Uterus (tissue), 4 donors: ENCODE data around the gene ETV7. TPM values are rescaled to one million over a fixed set of nuclear protein-coding genes. Genes with fewer than 3 reads are reported as not detected.

ENCODE experiments used
- DNase-seq, 2 donors: peaks; one replicate each; pipeline ENCODE4 v3.0.0-alpha.2; 2019 to 2020
- H3K27ac ChIP-seq, 2 donors: fragments of 200-600 bp; sonication (generic); 1 replicate in 1 of 2; 2 replicates in 1 of 2; pipeline ENCODE4 v1.5.1; 2016 to 2018
- H3K27me3 ChIP-seq, 2 donors: fragments of 200-600 bp; sonication (generic); one replicate each; pipeline ENCODE4 v1.5.1; 2018 to 2019; ENCODE audit warnings: control low read depth in 1 of 2
- H3K36me3 ChIP-seq, 2 donors: fragments of 200-600 bp; sonication (generic); one replicate each; pipeline ENCODE4 v1.5.1; 2019; ENCODE audit warnings: control low read depth in 1 of 2
- H3K4me1 ChIP-seq, 2 donors: fragments of 200-600 bp; sonication (generic); one replicate each; pipeline ENCODE4 v1.5.1; 2018 to 2019; ENCODE audit warnings: control low read depth in 1 of 2
- H3K4me3 ChIP-seq, 2 donors: fragments of 200-600 bp; sonication (generic); 1 replicate in 1 of 2; 2 replicates in 1 of 2; pipeline ENCODE4 v1.5.1; 2018 to 2019; ENCODE audit warnings: mild to moderate bottlenecking in 1 of 2
- H3K9me3 ChIP-seq, 2 donors: fragments of 200-600 bp; sonication (generic); one replicate each; pipeline ENCODE4 v1.5.1; 2019; ENCODE audit warnings: control low read depth in 1 of 2
- POLR2A ChIP-seq, 2 donors: fragments of 450-650 bp; IDR thresholded peaks; one replicate each; pipeline ENCODE4 v1.6.1; 2016; ENCODE audit warnings: antibody characterized with exemption in 2 of 2, mild to moderate bottlenecking in 1 of 2, moderate library complexity in 1 of 2
- intact Hi-C: fragments of 100-400 bp; cut with DNase I; formaldehyde crosslinking; loops from one replicate; pipeline ENCODE4 v1.15.1; 2023; ENCODE audit warnings: low total_unique reads
- total RNA-seq, 4 donors: library from RNA; depleted of rRNA in 3 of 4; stranded (reverse); fragments of >200 nt in 3 of 4; gene quantifications; one replicate each; pipeline versions ENCODE4 v1.1.0 to v1.2.4, GENCODE V29; 2014 to 2023
- TF ChIP-seq, protein P1 (sequence below), 4 experiments: fragments of 200-600 bp in 2 of 4; fragments of 450-650 bp in 2 of 4; sonication (generic) in 2 of 4; IDR thresholded peaks; one replicate each; pipeline ENCODE4 v1.5.1; 2016 to 2019; ENCODE audit warnings: antibody characterized with exemption in 4 of 4, mild to moderate bottlenecking in 2 of 4, moderate library complexity in 1 of 4
- donor health status: DM: yes; HTN: yes; CAD: no.

Gene ETV7
- total RNA-seq, 4 donors from 2014 or later: 1.3 TPM; not detected in 3

- no peaks in the 10 kb centered on the region for H3K9me3 ChIP-seq
- DNase-seq: no peak
- intact Hi-C loops: no loop called here
Observed at GRCh38 chr6:36384095-36384494, 3.4 kb downstream of the ETV7 start.

DNA sequence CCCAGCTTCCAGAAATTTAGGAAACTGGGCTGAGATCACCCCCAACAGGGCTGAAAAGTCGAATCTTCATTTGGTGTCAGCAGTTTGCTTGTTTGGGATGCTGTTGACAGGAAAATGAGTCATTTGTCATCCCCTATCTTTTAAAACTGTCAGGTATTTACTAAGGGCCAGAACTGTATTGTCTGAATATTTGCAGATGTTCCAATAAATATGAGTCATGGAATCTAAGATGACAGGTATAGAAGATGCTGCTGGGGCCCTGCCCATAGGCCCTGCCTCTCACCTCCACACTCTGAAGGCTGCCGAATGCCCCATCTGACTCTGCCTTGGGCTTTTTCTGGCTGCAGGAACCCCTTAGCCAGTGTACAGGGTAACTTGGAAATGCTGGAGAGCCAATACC is 3.9 kb downstream of the ETV7 start:
- TF ChIP-seq, protein P1, sequence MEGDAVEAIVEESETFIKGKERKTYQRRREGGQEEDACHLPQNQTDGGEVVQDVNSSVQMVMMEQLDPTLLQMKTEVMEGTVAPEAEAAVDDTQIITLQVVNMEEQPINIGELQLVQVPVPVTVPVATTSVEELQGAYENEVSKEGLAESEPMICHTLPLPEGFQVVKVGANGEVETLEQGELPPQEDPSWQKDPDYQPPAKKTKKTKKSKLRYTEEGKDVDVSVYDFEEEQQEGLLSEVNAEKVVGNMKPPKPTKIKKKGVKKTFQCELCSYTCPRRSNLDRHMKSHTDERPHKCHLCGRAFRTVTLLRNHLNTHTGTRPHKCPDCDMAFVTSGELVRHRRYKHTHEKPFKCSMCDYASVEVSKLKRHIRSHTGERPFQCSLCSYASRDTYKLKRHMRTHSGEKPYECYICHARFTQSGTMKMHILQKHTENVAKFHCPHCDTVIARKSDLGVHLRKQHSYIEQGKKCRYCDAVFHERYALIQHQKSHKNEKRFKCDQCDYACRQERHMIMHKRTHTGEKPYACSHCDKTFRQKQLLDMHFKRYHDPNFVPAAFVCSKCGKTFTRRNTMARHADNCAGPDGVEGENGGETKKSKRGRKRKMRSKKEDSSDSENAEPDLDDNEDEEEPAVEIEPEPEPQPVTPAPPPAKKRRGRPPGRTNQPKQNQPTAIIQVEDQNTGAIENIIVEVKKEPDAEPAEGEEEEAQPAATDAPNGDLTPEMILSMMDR (IDR thresholded peaks at IDR 0.05): no peak
- no peak for TF ChIP-seq POLR2A (IDR thresholded peaks at IDR 0.05)
- no peak overlapping the region for H3K27ac ChIP-seq
- no peaks in the 10 kb centered on the region for H3K9me3 ChIP-seq
- no peaks in the 10 kb centered on the region for H3K27me3 ChIP-seq
- no peak for DNase-seq
- H3K4me1 ChIP-seq: peaks cover 0 to 8% of the 10 kb centered on the region in 2 donors
- H3K36me3 ChIP-seq: no peaks in the 10 kb centered on the region
- intact Hi-C loops: no loop called here
- H3K4me3 ChIP-seq: no peak overlapping the region

More at GRCh38 chr6:36384095-36384494, 3.4 kb downstream of the ETV7 start:
- Histone ChIP-seq H3K36me3 (no peaks in the 10 kb centered on the region), H3K4me1 (peaks cover 0 to 8% of the 10 kb centered on the region in 2 donors), H3K4me3 (no peak overlapping the region), H3K27me3 (no peaks in the 10 kb centered on the region), H3K27ac (no peak overlapping the region)
- no peak for TF ChIP-seq POLR2A (IDR thresholded peaks at IDR 0.05)
- TF ChIP-seq, protein P1 (IDR thresholded peaks at IDR 0.05): no peak

GRCh38 chr6:36382976-36383375 is 4.5 kb downstream of the ETV7 start:
- no peaks in the 10 kb centered on the region for H3K36me3 ChIP-seq
- no peak overlapping the region for H3K27ac ChIP-seq
- intact Hi-C loops: no loop called here

DNA sequence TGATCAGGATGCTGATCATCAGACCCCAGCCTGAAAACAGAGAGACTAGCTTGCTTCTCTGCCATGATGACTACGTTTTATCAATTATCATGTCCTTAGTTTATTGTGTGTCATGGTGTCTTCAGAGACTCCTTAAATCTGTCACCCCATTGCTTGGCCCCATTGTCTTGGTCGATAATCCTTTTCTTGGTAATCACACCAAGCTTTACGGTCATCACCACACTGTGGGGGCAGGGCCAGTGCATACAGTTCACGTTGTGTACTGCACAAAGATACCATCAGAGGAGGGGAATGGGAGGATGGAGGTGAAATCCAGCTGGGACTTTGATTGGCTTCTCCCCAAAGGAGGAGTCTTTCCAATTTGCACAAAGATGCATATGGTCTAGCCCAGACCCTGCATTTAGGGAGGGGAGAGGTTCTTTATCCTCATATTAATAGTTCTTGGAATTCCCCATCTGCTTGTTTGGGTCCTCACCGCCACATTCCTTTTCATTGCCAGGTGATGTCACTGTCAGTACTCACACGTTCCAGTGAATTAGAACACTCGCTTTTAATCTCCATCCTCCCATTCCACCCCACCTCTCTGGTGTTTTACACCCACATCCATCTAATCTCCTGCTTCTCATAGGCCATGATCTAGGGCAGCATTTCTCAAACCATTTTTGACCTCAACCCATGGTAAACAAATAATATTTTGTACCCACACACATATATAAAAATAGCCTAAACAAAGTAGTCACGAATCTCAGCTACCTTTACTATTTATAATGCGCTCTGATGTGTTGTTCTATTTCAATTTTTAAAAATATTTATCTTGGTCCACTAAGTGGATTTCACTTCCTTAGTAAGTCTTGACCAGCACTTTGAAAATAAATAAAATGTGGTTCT is 5.7 kb downstream of the ETV7 start:
- Histone ChIP-seq H3K36me3 (no peaks in the 10 kb centered on the region), H3K4me1 (no peaks in the 10 kb centered on the region), H3K27me3 (no peaks in the 10 kb centered on the region), H3K9me3 (no peaks in the 10 kb centered on the region), H3K27ac (no peak overlapping the region), H3K4me3 (no peak overlapping the region)
- intact Hi-C loops: no loop called here
- no peak for DNase-seq
- TF ChIP-seq, protein P1 (IDR thresholded peaks at IDR 0.05): no peak
- TF ChIP-seq POLR2A (IDR thresholded peaks at IDR 0.05): no peak

More at GRCh38 chr6:36382976-36383375, 4.5 kb downstream of the ETV7 start:
- peaks cover 0 to 8% of the 10 kb centered on the region in 2 donors for H3K4me1 ChIP-seq
- no peaks in the 10 kb centered on the region for H3K9me3 ChIP-seq
- no peaks in the 10 kb centered on the region for H3K27me3 ChIP-seq
- no peak overlapping the region for H3K4me3 ChIP-seq
- TF ChIP-seq, protein P1 (IDR thresholded peaks at IDR 0.05): no peak
- no peak for TF ChIP-seq POLR2A (IDR thresholded peaks at IDR 0.05)
- no peak for DNase-seq

GRCh38 chr6:36380166-36380565 is 7.3 kb downstream of the ETV7 start:
- DNase-seq: no peak
- H3K9me3 ChIP-seq: no peaks in the 10 kb centered on the region
- no peaks in the 10 kb centered on the region for H3K36me3 ChIP-seq
- intact Hi-C loops: no loop called here
- H3K27ac ChIP-seq: no peak overlapping the region
- no peak overlapping the region for H3K4me3 ChIP-seq
- no peaks in the 10 kb centered on the region for H3K4me1 ChIP-seq
- H3K27me3 ChIP-seq: no peaks in the 10 kb centered on the region
- TF ChIP-seq, protein P1 (IDR thresholded peaks at IDR 0.05): no peak
- no peak for TF ChIP-seq POLR2A (IDR thresholded peaks at IDR 0.05)
